ENCODE measurements around the gene ARIH1. TPM values are rescaled to one million over a fixed set of nuclear protein-coding genes. Genes with fewer than 3 reads are reported as not detected.

The ARIH1 gene
- total and polyA plus RNA-seq, 2 of the 4 experiments (the other 2 are of a cell fraction): 24.0 to 41.2 TPM

DNA sequence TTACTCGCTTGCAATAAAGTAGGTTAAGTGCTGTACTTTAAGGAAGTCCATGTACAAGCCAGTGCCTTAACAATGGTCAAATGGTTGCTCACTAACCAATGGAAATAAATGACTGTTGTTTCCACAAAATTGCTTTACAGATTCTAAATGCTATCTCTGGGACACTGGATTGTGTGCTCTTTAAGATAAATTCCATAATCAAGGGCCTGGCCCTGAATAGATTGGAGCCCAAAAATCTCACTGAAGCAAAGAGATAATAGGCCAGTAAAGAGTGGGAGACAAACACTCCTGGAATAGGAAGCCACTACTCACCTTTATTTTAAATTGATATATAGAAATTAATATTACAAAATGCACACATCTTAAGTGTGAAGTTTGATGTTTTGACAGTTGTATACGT is 118.0 kb downstream of the ARIH1 start:
- TF ChIP-seq SMC3 (IDR thresholded peaks at IDR 0.05; ENCODE audit: low read depth, low read length) (no peak), MAFK (IDR thresholded peaks at IDR 0.05; ENCODE audit: low read depth, low read length) (no peak), RCOR1 (IDR thresholded peaks at IDR 0.05; ENCODE audit: insufficient replicate concordance, low read length) (no peak), RFX5 (IDR thresholded peaks at IDR 0.05; ENCODE audit: low read depth, low read length) (no peak), POLR2A (IDR thresholded peaks at IDR 0.05; ENCODE audit: low read depth, low read length) (no peak), BHLHE40 (IDR thresholded peaks at IDR 0.05; ENCODE audit: low read depth, low read length) (no peak), CEBPB (IDR thresholded peaks at IDR 0.05; ENCODE audit: low read depth, low read length) (no peak), CHD1 (IDR thresholded peaks at IDR 0.05; ENCODE audit: low read depth, low read length) (no peak), FOS (IDR thresholded peaks at IDR 0.05; ENCODE audit: low read depth, low read length) (no peak), MAZ (IDR thresholded peaks at IDR 0.05; ENCODE audit: borderline replicate concordance, low read depth, low read length) (no peak), NFE2L2 (IDR thresholded peaks at IDR 0.05; ENCODE audit: low read depth, low read length) (no peak)
- TF ChIP-seq, protein P1, sequence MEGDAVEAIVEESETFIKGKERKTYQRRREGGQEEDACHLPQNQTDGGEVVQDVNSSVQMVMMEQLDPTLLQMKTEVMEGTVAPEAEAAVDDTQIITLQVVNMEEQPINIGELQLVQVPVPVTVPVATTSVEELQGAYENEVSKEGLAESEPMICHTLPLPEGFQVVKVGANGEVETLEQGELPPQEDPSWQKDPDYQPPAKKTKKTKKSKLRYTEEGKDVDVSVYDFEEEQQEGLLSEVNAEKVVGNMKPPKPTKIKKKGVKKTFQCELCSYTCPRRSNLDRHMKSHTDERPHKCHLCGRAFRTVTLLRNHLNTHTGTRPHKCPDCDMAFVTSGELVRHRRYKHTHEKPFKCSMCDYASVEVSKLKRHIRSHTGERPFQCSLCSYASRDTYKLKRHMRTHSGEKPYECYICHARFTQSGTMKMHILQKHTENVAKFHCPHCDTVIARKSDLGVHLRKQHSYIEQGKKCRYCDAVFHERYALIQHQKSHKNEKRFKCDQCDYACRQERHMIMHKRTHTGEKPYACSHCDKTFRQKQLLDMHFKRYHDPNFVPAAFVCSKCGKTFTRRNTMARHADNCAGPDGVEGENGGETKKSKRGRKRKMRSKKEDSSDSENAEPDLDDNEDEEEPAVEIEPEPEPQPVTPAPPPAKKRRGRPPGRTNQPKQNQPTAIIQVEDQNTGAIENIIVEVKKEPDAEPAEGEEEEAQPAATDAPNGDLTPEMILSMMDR (conservative IDR thresholded peaks at IDR 0.05; ENCODE audit: low read depth, low read length): no peak
- TF ChIP-seq, protein P2, sequence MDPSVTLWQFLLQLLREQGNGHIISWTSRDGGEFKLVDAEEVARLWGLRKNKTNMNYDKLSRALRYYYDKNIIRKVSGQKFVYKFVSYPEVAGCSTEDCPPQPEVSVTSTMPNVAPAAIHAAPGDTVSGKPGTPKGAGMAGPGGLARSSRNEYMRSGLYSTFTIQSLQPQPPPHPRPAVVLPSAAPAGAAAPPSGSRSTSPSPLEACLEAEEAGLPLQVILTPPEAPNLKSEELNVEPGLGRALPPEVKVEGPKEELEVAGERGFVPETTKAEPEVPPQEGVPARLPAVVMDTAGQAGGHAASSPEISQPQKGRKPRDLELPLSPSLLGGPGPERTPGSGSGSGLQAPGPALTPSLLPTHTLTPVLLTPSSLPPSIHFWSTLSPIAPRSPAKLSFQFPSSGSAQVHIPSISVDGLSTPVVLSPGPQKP (IDR thresholded peaks at IDR 0.05; ENCODE audit: borderline replicate concordance, low read depth, low read length): no peak
- TF ChIP-seq, protein P3, sequence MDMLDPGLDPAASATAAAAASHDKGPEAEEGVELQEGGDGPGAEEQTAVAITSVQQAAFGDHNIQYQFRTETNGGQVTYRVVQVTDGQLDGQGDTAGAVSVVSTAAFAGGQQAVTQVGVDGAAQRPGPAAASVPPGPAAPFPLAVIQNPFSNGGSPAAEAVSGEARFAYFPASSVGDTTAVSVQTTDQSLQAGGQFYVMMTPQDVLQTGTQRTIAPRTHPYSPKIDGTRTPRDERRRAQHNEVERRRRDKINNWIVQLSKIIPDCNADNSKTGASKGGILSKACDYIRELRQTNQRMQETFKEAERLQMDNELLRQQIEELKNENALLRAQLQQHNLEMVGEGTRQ (IDR thresholded peaks at IDR 0.05; ENCODE audit: low read depth, low read length): no peak
- Histone ChIP-seq H2BK15ac (ENCODE audit: low read depth, low read length) (no peak overlapping the region), H2BK20ac (ENCODE audit: low read depth, low read length) (no peak overlapping the region), H3K18ac (ENCODE audit: low read depth, low read length) (no peak overlapping the region), H3K27me3 (ENCODE audit: control insufficient read depth, insufficient read depth, low read length) (no peaks in the 10 kb centered on the region), H3K36me3 (ENCODE audit: control insufficient read depth, insufficient read depth, low read length) (peaks cover 1% of the 10 kb centered on the region), H2AK5ac (ENCODE audit: low read depth, low read length) (no peak overlapping the region), H3K9ac (ENCODE audit: low read depth, low read length) (no peak overlapping the region), H2AFZ (replicated peaks; ENCODE audit: low read length, poor library complexity) (no peak overlapping the region), H4K5ac (ENCODE audit: low read depth, low read length) (no peak overlapping the region), H3K79me1 (ENCODE audit: low read depth in 1 of 2, low read length in 2 of 2) (no peaks in the 10 kb centered on the region), H4K8ac (ENCODE audit: low read depth in 2 of 2, low read length in 2 of 2) (no peak overlapping the region), H3K4me2 (ENCODE audit: low read depth, low read length) (no peak overlapping the region), H2BK5ac (ENCODE audit: low read depth, low read length, poor library complexity, severe bottlenecking) (no peak overlapping the region), H3K56ac (ENCODE audit: extremely low read depth, insufficient read depth, low read length) (no peak overlapping the region), H3K27ac (ENCODE audit: insufficient read depth, low read length) (no peak overlapping the region), H3K4ac (ENCODE audit: low read depth, low read length) (no peak overlapping the region), H2AK9ac (replicated peaks; ENCODE audit: low read depth, low read length, poor library complexity) (no peak overlapping the region), H3K9me3 (ENCODE audit: control insufficient read depth, insufficient read depth, low read length) (no peaks in the 10 kb centered on the region), H2BK120ac (ENCODE audit: low read depth, low read length) (no peak overlapping the region), H3K14ac (replicated peaks; ENCODE audit: low read depth, low read length) (no peak overlapping the region), H4K91ac (ENCODE audit: insufficient read depth, low read depth, low read length) (no peak overlapping the region), H3K4me1 (ENCODE audit: control insufficient read depth, insufficient read depth, low read length) (no peaks in the 10 kb centered on the region), H3K9me1 (ENCODE audit: insufficient read depth, low read length) (no peaks in the 10 kb centered on the region), H3K4me3 (ENCODE audit: insufficient read depth, low read depth, low read length) (no peak overlapping the region), H3K23ac (ENCODE audit: low read depth, low read length) (no peak overlapping the region), H4K20me1 (ENCODE audit: insufficient read depth, low read length) (peaks cover 3% of the 10 kb centered on the region; the same call in 1 of the 2 replicates)
- DNase-seq (no peak), ATAC-seq (ENCODE audit: low read depth) (no peak)
- ChIA-PET POLR2A (ENCODE audit: unreplicated experiment) (no interaction called here), CTCF (no interaction called here)
- BruUV-seq (replicated peaks): no TSS peak
- dilution Hi-C loops (cut with HindIII; ENCODE audit: low sequenced_read_pairs, unreplicated experiment): no loop called here
- intact Hi-C loops (cut with micrococcal nuclease): no loop called here
- in situ Hi-C loops (cut with MboI; ENCODE audit: low sequenced_read_pairs): no loop called here
- no CpG with 5 or more reads among the region's 2 CpGs for WGBS, 2 experiments (ENCODE audit: extremely low coverage in 2 of 2, insufficient read length in 1 of 2)

Measured in IMR-90 (cell line).